Measurements from ENCODE around the gene INPP4A. TPM values are rescaled to one million over a fixed set of nuclear protein-coding genes. Genes with fewer than 3 reads are reported as not detected.
"Not testable (repeated sequence)": the region's sequence is repeated elsewhere in the genome, so short reads cannot be mapped to it uniquely, and the experiment has no call there.

INPP4A gene
- total and polyA plus RNA-seq, 10 of the 15 experiments (the other 5 are each of a cell fraction or from before 2014, with no cell fraction given): 4.7 to 62.3 (median 36.9) TPM

DNA sequence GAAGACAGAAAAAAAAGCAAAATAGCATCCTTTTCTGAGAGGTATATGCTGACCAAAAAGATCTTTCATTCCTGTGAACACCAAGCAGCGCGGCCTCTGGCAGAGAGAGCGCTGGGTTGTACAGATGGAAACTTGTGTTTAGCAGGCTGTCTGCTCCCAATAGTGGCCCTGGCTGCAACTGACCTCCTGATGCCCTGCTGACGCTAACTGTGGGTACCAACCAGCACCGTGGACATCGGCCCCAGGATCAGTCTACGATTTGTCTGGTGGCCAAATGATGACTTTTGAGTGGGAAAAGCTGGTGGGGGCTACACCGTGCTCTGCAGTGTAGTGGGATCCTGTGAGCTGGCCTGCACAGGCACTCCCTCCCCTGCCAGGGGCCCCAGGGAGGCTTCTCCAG, 147.9 kb downstream of the INPP4A start:
- WGBS (ENCODE audit: insufficient coverage, insufficient replicate concordance, low lambda C conversion rate, missing lambda C conversion rate): 95% methylated on average over 8 of the region's 8 CpGs
- no peak overlapping the region for H3K4me3 ChIP-seq
- FAIRE-seq: no peak
- no peaks in the 10 kb centered on the region for H3K4me1 ChIP-seq (ENCODE audit: control insufficient read depth, insufficient read depth, low read length)
- in situ Hi-C loops (cut with MboI) (no loop called here), intact Hi-C loops (cut with micrococcal nuclease; ENCODE audit: unreplicated experiment) (no loop called here)
- ChIA-PET POLR2A (no interaction called here), SMC1A (ENCODE audit: uncharacterized antibody, unreplicated experiment) (interaction anchor here (0.6 kb wide), 1 partner anchor 179 kb away, joined by 3 read pairs; no protein-coding TSS in a partner anchor), RAD21 (ENCODE audit: unreplicated experiment) (no interaction called here), CTCF (no interaction called here)
- no peak overlapping the region for H3K27ac ChIP-seq (ENCODE audit: control insufficient read depth, insufficient read depth)
- no peak overlapping the region for H2AFZ ChIP-seq (ENCODE audit: control insufficient read depth, low read depth, low read length)
- H3K36me3 ChIP-seq (ENCODE audit: control insufficient read depth in 2 of 2, insufficient read depth in 2 of 2, low read length in 1 of 2): peaks cover 10 to 19% of the 10 kb centered on the region in 2 experiments
- TF ChIP-seq CBFB (IDR thresholded peaks at IDR 0.05; ENCODE audit: low read depth): no peak
- no peak for TF ChIP-seq MXI1 (IDR thresholded peaks at IDR 0.05; ENCODE audit: low read depth, low read length)
- TF ChIP-seq FOXK2 (IDR thresholded peaks at IDR 0.05): no peak
- no peak for TF ChIP-seq CREB1 (IDR thresholded peaks at IDR 0.05; ENCODE audit: low read depth)
- no peak for TF ChIP-seq CBX3 (IDR thresholded peaks at IDR 0.05; ENCODE audit: borderline replicate concordance, low read depth)
- no peak for TF ChIP-seq EGR1 (IDR thresholded peaks at IDR 0.05; ENCODE audit: borderline replicate concordance in 1 of 2, low read depth in 2 of 2, low read length in 2 of 2)
- no peak for TF ChIP-seq YY1 (IDR thresholded peaks at IDR 0.05; ENCODE audit: low read depth, low read length)
- TF ChIP-seq MEF2B (IDR thresholded peaks at IDR 0.05; ENCODE audit: partially characterized antibody, poor library complexity, severe bottlenecking): no peak
- TF ChIP-seq SMAD5 (IDR thresholded peaks at IDR 0.05; ENCODE audit: low read depth): no peak
- TF ChIP-seq BACH1 (IDR thresholded peaks at IDR 0.05; ENCODE audit: borderline replicate concordance): no peak
- TF ChIP-seq, protein P1, sequence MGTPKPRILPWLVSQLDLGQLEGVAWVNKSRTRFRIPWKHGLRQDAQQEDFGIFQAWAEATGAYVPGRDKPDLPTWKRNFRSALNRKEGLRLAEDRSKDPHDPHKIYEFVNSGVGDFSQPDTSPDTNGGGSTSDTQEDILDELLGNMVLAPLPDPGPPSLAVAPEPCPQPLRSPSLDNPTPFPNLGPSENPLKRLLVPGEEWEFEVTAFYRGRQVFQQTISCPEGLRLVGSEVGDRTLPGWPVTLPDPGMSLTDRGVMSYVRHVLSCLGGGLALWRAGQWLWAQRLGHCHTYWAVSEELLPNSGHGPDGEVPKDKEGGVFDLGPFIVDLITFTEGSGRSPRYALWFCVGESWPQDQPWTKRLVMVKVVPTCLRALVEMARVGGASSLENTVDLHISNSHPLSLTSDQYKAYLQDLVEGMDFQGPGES (IDR thresholded peaks at IDR 0.05): no peak
- TF ChIP-seq SP1 (IDR thresholded peaks at IDR 0.05; ENCODE audit: low read depth, low read length): no peak
- TF ChIP-seq TCF3 (IDR thresholded peaks at IDR 0.05; ENCODE audit: borderline replicate concordance, insufficient read depth, low read depth, low read length): no peak
- no peak for TF ChIP-seq CHD4 (IDR thresholded peaks at IDR 0.05)
- TF ChIP-seq SMARCA5 (IDR thresholded peaks at IDR 0.05): no peak
- TF ChIP-seq ESRRA (IDR thresholded peaks at IDR 0.05; ENCODE audit: low read length): no peak
- TF ChIP-seq POLR2A (IDR thresholded peaks at IDR 0.05; ENCODE audit: low read depth, low read length): no peak
- TF ChIP-seq, protein P2, sequence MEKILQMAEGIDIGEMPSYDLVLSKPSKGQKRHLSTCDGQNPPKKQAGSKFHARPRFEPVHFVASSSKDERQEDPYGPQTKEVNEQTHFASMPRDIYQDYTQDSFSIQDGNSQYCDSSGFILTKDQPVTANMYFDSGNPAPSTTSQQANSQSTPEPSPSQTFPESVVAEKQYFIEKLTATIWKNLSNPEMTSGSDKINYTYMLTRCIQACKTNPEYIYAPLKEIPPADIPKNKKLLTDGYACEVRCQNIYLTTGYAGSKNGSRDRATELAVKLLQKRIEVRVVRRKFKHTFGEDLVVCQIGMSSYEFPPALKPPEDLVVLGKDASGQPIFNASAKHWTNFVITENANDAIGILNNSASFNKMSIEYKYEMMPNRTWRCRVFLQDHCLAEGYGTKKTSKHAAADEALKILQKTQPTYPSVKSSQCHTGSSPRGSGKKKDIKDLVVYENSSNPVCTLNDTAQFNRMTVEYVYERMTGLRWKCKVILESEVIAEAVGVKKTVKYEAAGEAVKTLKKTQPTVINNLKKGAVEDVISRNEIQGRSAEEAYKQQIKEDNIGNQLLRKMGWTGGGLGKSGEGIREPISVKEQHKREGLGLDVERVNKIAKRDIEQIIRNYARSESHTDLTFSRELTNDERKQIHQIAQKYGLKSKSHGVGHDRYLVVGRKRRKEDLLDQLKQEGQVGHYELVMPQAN (conservative IDR thresholded peaks at IDR 0.05): no peak
- H3K27me3 ChIP-seq (replicated peaks in 1 of 2; ENCODE audit: control insufficient read depth in 2 of 2, insufficient read depth in 2 of 2, low read length in 1 of 2): no peaks in the 10 kb centered on the region
- no TSS peak for BruUV-seq (replicated peaks)
- peaks cover 5% of the 10 kb centered on the region; the same call in 2 of the 3 replicates for H3K9me3 ChIP-seq (replicated peaks; ENCODE audit: control insufficient read depth, insufficient read depth, low read length)
- DNase-seq (ENCODE audit: low read depth, low spot score): no peak
- no peaks in the 10 kb centered on the region for H3K79me2 ChIP-seq (ENCODE audit: control insufficient read depth, insufficient read depth, low read length)
- H4K20me1 ChIP-seq (ENCODE audit: control insufficient read depth, insufficient read depth): no peaks in the 10 kb centered on the region
- no peak overlapping the region for H3K9ac ChIP-seq (ENCODE audit: control insufficient read depth, insufficient read depth, low read length)
- H3K4me2 ChIP-seq (ENCODE audit: control insufficient read depth, insufficient read depth): no peak overlapping the region
- ATAC-seq: no peak

DNA sequence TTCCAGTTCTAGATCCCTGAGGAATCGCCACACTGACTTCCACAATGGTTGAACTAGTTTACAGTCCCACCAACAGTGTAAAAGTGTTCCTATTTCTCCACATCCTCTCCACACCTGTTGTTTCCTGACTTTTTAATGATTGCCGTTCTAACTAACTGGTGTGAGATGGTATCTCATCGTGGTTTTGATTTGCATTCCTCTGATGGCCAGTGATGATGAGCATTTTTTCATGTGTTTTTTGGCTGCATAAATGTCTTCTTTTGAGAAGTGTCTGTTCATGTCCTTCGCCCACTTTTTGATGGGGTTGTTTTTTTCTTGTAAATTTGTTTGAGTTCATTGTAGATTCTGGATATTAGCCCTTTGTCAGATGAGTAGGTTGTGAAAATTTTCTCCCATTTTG, 150.0 kb downstream of the INPP4A start:
- intact Hi-C loops (cut with micrococcal nuclease; ENCODE audit: unreplicated experiment); H3K27ac ChIP-seq (ENCODE audit: control insufficient read depth, insufficient read depth); RAD21 ChIA-PET (ENCODE audit: unreplicated experiment); CTCF ChIA-PET; H3K9me3 ChIP-seq (replicated peaks; ENCODE audit: control insufficient read depth, insufficient read depth, low read length); FAIRE-seq; in situ Hi-C loops (cut with MboI); DNase-seq (ENCODE audit: low read depth, low spot score); SMC1A ChIA-PET (ENCODE audit: uncharacterized antibody, unreplicated experiment); H3K4me3 ChIP-seq; H3K9ac ChIP-seq (ENCODE audit: control insufficient read depth, insufficient read depth, low read length); BruUV-seq (replicated peaks); H3K27me3 ChIP-seq (replicated peaks in 1 of 2; ENCODE audit: control insufficient read depth in 2 of 2, insufficient read depth in 2 of 2, low read length in 1 of 2); POLR2A ChIA-PET; H3K4me2 ChIP-seq (ENCODE audit: control insufficient read depth, insufficient read depth); ATAC-seq; H3K4me1 ChIP-seq (ENCODE audit: control insufficient read depth, insufficient read depth, low read length); H4K20me1 ChIP-seq (ENCODE audit: control insufficient read depth, insufficient read depth); H3K79me2 ChIP-seq (ENCODE audit: control insufficient read depth, insufficient read depth, low read length); H2AFZ ChIP-seq (ENCODE audit: control insufficient read depth, low read depth, low read length): not testable (repeated sequence)
- H3K36me3 ChIP-seq (ENCODE audit: control insufficient read depth in 2 of 2, insufficient read depth in 2 of 2, low read length in 1 of 2): peaks cover 11 to 16% of the 10 kb centered on the region in 2 experiments
- 96% methylated on average over 3 of the region's 4 CpGs for WGBS (ENCODE audit: insufficient coverage, insufficient replicate concordance, low lambda C conversion rate, missing lambda C conversion rate)

Data from GM12878 (cell line).